Measurements from ENCODE around the gene PTPRO.
"Not testable (repeated sequence)": the region's sequence is repeated elsewhere in the genome, so short reads cannot be mapped to it uniquely, and the experiment has no call there.

The PTPRO gene

GRCh38 chr12:15602051-15602672 is 279.9 kb downstream of the PTPRO start:
- no peak for DNase-seq (ENCODE audit: low spot score)

GRCh38 chr12:15603474-15604085 is 281.3 kb downstream of the PTPRO start:
- DNase-seq (ENCODE audit: low spot score) = no peak

GRCh38 chr12:15605881-15606590 is 283.7 kb downstream of the PTPRO start:
- DNase-seq (ENCODE audit: low spot score) = peak; percentile 88

GRCh38 chr12:15608406-15608805 is 286.1 kb downstream of the PTPRO start:
- no peak for DNase-seq (ENCODE audit: low spot score)

- DNase-seq (ENCODE audit: low spot score) = no peak
These were observed 286.6 kb downstream of the PTPRO start for GRCh38 chr12:15608941-15609340.

- DNase-seq (ENCODE audit: low spot score) = no peak
These were observed 291.7 kb downstream of the PTPRO start for GRCh38 chr12:15613981-15614380.

GRCh38 chr12:15616495-15616894 is 294.2 kb downstream of the PTPRO start:
- not testable (repeated sequence) for DNase-seq (ENCODE audit: low spot score)

- no peak for DNase-seq (ENCODE audit: low spot score)
These were observed 298.6 kb downstream of the PTPRO start for GRCh38 chr12:15620741-15621539.

GRCh38 chr12:15625075-15625474 is 302.8 kb downstream of the PTPRO start:
- DNase-seq (ENCODE audit: low spot score) = no peak

- no peak for DNase-seq (ENCODE audit: low spot score)
These were observed 306.0 kb downstream of the PTPRO start for GRCh38 chr12:15627995-15628945.

- DNase-seq (ENCODE audit: low spot score) = no peak
These were observed 306.8 kb downstream of the PTPRO start for GRCh38 chr12:15629108-15629507.

- no peak for DNase-seq (ENCODE audit: low spot score)
These were observed 307.5 kb downstream of the PTPRO start for GRCh38 chr12:15629761-15630160.

GRCh38 chr12:15631007-15631715 is 308.9 kb downstream of the PTPRO start:
- DNase-seq (ENCODE audit: low spot score) = no peak

- no peak for DNase-seq (ENCODE audit: low spot score)
These were observed 310.4 kb downstream of the PTPRO start for GRCh38 chr12:15632708-15633107.

- no peak for DNase-seq (ENCODE audit: low spot score)
These were observed 310.9 kb downstream of the PTPRO start for GRCh38 chr12:15633201-15633600.

- DNase-seq (ENCODE audit: low spot score) = no peak
These were observed 311.8 kb downstream of the PTPRO start for GRCh38 chr12:15634010-15634683.

GRCh38 chr12:15636060-15636890 is 314.0 kb downstream of the PTPRO start:
- DNase-seq (ENCODE audit: low spot score) = no peak

GRCh38 chr12:15638231-15638630 is 315.9 kb downstream of the PTPRO start:
- no peak for DNase-seq (ENCODE audit: low spot score)

GRCh38 chr12:15644700-15645099 is 322.4 kb downstream of the PTPRO start:
- no peak for DNase-seq (ENCODE audit: low spot score)

Measured in cerebellar cortex (tissue), 1 donor.